AG20443 (cell line): ENCODE measurements around the gene MGRN1.

Source experiments
- DNase-seq: peaks from one replicate; pipeline ENCODE4 v3.0.0; 2012; ENCODE audit warnings: low spot score, mixed read lengths

The MGRN1 gene

GRCh38 chr16:4604401-4604800 is 20.2 kb upstream of the MGRN1 start:
- DNase-seq: no peak

- DNase-seq: no peak
Observed at GRCh38 chr16:4606354-4606753, 18.3 kb upstream of the MGRN1 start.

- no peak for DNase-seq
Observed at GRCh38 chr16:4607841-4608703, 16.6 kb upstream of the MGRN1 start.

- no peak for DNase-seq
Observed at GRCh38 chr16:4608704-4608980, 16.0 kb upstream of the MGRN1 start.

- DNase-seq: no peak
Observed at GRCh38 chr16:4609200-4610010, 15.2 kb upstream of the MGRN1 start.

GRCh38 chr16:4610011-4611005 is 14.3 kb upstream of the MGRN1 start:
- no peak for DNase-seq

- DNase-seq: no peak
Observed at GRCh38 chr16:4611337-4612021, 13.1 kb upstream of the MGRN1 start.

- DNase-seq: no peak
Observed at GRCh38 chr16:4612474-4612931, 12.1 kb upstream of the MGRN1 start.

GRCh38 chr16:4612977-4613635 is 11.5 kb upstream of the MGRN1 start:
- no peak for DNase-seq

- peak; percentile 58 for DNase-seq
Observed at GRCh38 chr16:4613636-4614570, 10.7 kb upstream of the MGRN1 start.

- DNase-seq: peak; percentile 90
Observed at GRCh38 chr16:4614571-4615383, 9.8 kb upstream of the MGRN1 start, which contains the start of gene UBALD1. TSS of gene UBALD1 (minus strand) at chr16:4614888. CDS start at chr16:4614797, 91 bp downstream.

- no peak for DNase-seq
Observed at GRCh38 chr16:4615384-4616046, 9.1 kb upstream of the MGRN1 start.

- peak; percentile 98 for DNase-seq
Observed at GRCh38 chr16:4616047-4616811, 8.4 kb upstream of the MGRN1 start.

- no peak for DNase-seq
Observed at GRCh38 chr16:4617880-4618279, 6.7 kb upstream of the MGRN1 start.

- no peak for DNase-seq
Observed at GRCh38 chr16:4618645-4619418, 5.8 kb upstream of the MGRN1 start.

GRCh38 chr16:4623593-4623992 is 1.0 kb upstream of the MGRN1 start:
- DNase-seq: no peak
